Measurements from ENCODE around the gene ACBD4.
A peak's percentile ranks its signal among the peaks of the same experiment; 100 is the strongest.

ACBD4 gene

GRCh38 chr17:45087978-45088377, 47.5 kb upstream of the ACBD4 start:
- no peak overlapping the region for H3K4me2 ChIP-seq (ENCODE audit: low read length)
- H2AFZ ChIP-seq = no peak overlapping the region
- H3K9me3 ChIP-seq (ENCODE audit: control insufficient read depth, low read length) = no peaks in the 10 kb centered on the region
- H3K27me3 ChIP-seq (ENCODE audit: control insufficient read depth, insufficient read depth, low read length) = no peaks in the 10 kb centered on the region
- H3K79me2 ChIP-seq = peaks cover 3% of the 10 kb centered on the region
- TF ChIP-seq CTCF (IDR thresholded peaks at IDR 0.05) = no peak
- no peak overlapping the region for H3K4me3 ChIP-seq (ENCODE audit: low read depth, low read length)
- no peaks in the 10 kb centered on the region for H3K4me1 ChIP-seq
- H3K27ac ChIP-seq = no peak overlapping the region
- no peaks in the 10 kb centered on the region for H3K36me3 ChIP-seq (ENCODE audit: control insufficient read depth, insufficient read depth, low read length)
- no peak overlapping the region for H3K9ac ChIP-seq

DNA sequence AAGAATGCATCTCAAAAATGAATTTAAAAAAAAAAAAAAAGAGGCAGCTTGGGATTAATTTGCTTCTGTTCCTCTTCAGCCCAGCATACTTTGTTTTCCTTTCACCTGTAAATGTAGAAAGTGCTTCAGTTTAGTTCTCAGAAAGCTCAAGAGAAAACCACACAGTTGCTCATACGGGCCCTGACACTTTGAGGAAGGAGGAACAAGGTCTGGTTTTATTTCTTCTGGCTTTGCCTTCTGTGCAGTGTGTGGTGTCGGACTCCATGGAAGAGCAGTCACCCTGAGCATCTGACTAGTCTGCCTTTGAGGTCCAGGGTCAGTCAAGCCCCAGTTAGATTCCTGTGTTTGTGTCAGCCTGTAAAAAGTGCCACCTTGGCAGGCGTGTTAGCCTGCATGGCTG, 46.7 kb upstream of the ACBD4 start:
- no peaks in the 10 kb centered on the region for H3K9me3 ChIP-seq (ENCODE audit: control insufficient read depth, low read length)
- H3K4me2 ChIP-seq (ENCODE audit: low read length) = no peak overlapping the region
- H3K79me2 ChIP-seq = peaks cover 2% of the 10 kb centered on the region
- H3K27me3 ChIP-seq (ENCODE audit: control insufficient read depth, insufficient read depth, low read length) = no peaks in the 10 kb centered on the region
- no peak overlapping the region for H2AFZ ChIP-seq
- no peak for TF ChIP-seq CTCF (IDR thresholded peaks at IDR 0.05)
- H3K27ac ChIP-seq = no peak overlapping the region
- no peak overlapping the region for H3K9ac ChIP-seq
- no peaks in the 10 kb centered on the region for H3K36me3 ChIP-seq (ENCODE audit: control insufficient read depth, insufficient read depth, low read length)
- H3K4me1 ChIP-seq = no peaks in the 10 kb centered on the region
- no peak overlapping the region for H3K4me3 ChIP-seq (ENCODE audit: low read depth, low read length)

DNA sequence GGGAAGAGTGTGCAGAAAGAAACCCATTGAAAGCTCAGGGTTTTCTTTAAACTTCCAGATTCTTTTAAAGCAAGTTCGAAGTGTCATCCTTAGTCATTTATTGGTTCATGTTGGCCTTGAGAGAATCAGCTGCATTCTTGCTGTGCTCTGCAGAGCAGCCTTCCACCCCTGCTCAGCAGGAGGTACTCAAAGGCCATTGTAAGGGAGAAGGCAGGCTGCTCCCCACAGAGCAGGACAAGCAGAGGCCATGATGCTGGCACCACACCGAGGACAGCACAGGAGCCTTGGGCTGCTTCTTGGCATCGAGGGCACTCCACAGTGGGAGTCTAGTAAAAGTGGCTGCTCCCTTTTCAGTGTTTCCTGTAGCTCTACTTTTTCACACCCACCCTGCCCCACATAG, 44.8 kb upstream of the ACBD4 start:
- H3K9me3 ChIP-seq (ENCODE audit: control insufficient read depth, low read length) = no peaks in the 10 kb centered on the region
- no peaks in the 10 kb centered on the region for H3K36me3 ChIP-seq (ENCODE audit: control insufficient read depth, insufficient read depth, low read length)
- no peak for TF ChIP-seq CTCF (IDR thresholded peaks at IDR 0.05)
- H3K9ac ChIP-seq = no peak overlapping the region
- H2AFZ ChIP-seq = no peak overlapping the region
- no peak overlapping the region for H3K4me2 ChIP-seq (ENCODE audit: low read length)
- H3K4me1 ChIP-seq = no peaks in the 10 kb centered on the region
- peaks cover 2% of the 10 kb centered on the region for H3K79me2 ChIP-seq
- no peaks in the 10 kb centered on the region for H3K27me3 ChIP-seq (ENCODE audit: control insufficient read depth, insufficient read depth, low read length)
- H3K27ac ChIP-seq = no peak overlapping the region
- H3K4me3 ChIP-seq (ENCODE audit: low read depth, low read length) = no peak overlapping the region

DNA sequence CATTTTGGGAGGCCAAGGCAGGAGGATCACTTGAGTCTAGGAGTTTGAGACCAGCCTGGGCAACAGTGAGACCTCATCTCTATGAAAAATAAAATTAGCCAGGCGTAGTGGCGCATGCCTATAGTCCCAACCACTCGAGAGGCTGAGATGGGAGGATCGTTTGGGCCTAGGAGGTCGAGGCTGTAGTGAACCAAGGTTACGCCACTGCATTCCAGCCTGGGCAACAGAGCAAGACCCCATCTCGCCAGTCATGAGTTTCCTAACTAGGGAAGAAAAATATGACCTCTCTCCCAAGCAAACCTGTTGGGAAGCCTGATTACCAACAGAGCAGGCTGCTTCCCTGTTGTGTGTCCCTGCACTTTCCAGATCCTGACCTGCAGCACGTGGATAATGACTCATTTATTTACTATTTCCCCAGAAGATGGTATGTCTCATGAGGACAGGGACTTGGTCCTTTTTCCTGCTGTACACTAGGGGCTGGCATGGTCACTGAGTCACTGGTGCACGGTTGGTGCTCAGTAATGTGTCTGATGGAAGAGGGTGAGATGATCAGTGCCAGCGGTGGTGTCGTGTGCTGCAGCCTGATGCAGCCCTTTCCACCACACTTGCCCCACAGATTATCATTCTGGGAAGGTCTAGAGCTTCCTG, 43.6 kb upstream of the ACBD4 start:
- no peaks in the 10 kb centered on the region for H3K36me3 ChIP-seq (ENCODE audit: control insufficient read depth, insufficient read depth, low read length)
- H3K27ac ChIP-seq = no peak overlapping the region
- no peaks in the 10 kb centered on the region for H3K27me3 ChIP-seq (ENCODE audit: control insufficient read depth, insufficient read depth, low read length)
- H3K79me2 ChIP-seq = peaks cover 2% of the 10 kb centered on the region
- no peak overlapping the region for H3K9ac ChIP-seq
- H2AFZ ChIP-seq = no peak overlapping the region
- H3K4me2 ChIP-seq (ENCODE audit: low read length) = no peak overlapping the region
- H3K4me3 ChIP-seq (ENCODE audit: low read depth, low read length) = no peak overlapping the region
- TF ChIP-seq CTCF (IDR thresholded peaks at IDR 0.05) = no peak
- no peaks in the 10 kb centered on the region for H3K9me3 ChIP-seq (ENCODE audit: control insufficient read depth, low read length)
- H3K4me1 ChIP-seq = no peaks in the 10 kb centered on the region

GRCh38 chr17:45092911-45093430, 42.5 kb upstream of the ACBD4 start:
- no peaks in the 10 kb centered on the region for H3K27me3 ChIP-seq (ENCODE audit: control insufficient read depth, insufficient read depth, low read length)
- no peaks in the 10 kb centered on the region for H3K79me2 ChIP-seq
- H3K9ac ChIP-seq = no peak overlapping the region
- no peak for TF ChIP-seq CTCF (IDR thresholded peaks at IDR 0.05)
- no peaks in the 10 kb centered on the region for H3K9me3 ChIP-seq (ENCODE audit: control insufficient read depth, low read length)
- H3K4me1 ChIP-seq = no peaks in the 10 kb centered on the region
- H3K36me3 ChIP-seq (ENCODE audit: control insufficient read depth, insufficient read depth, low read length) = no peaks in the 10 kb centered on the region
- peak overlapping the region; percentile 22 for H3K27ac ChIP-seq
- no peak overlapping the region for H2AFZ ChIP-seq
- no peak overlapping the region for H3K4me2 ChIP-seq (ENCODE audit: low read length)
- H3K4me3 ChIP-seq (ENCODE audit: low read depth, low read length) = no peak overlapping the region

All from parathyroid adenoma (tissue), 2 donors.